Endothelial cell (in vitro differentiated cells): ENCODE data around the gene BSCL2. TPM values are rescaled to one million over a fixed set of nuclear protein-coding genes. Genes with fewer than 3 reads are reported as not detected.
"Not testable (repeated sequence)": the region's sequence is repeated elsewhere in the genome, so short reads cannot be mapped to it uniquely, and the experiment has no call there.

Experiments used
- DNase-seq: peaks from one replicate; pipeline ENCODE4 v3.0.0; 2021; ENCODE audit warnings: low spot score
- H3K27ac Mint-ChIP-seq: one replicate; pipeline ENCODE4 v1.8.0; 2021; ENCODE audit warnings: mixed read lengths, inconsistent platforms; ENCODE audit not compliant: unreplicated experiment
- H3K27me3 Mint-ChIP-seq: one replicate; pipeline ENCODE4 v1.8.0; 2021; ENCODE audit warnings: mild to moderate bottlenecking, moderate library complexity, mixed read lengths, inconsistent platforms; ENCODE audit not compliant: unreplicated experiment
- H3K36me3 Mint-ChIP-seq: one replicate; pipeline ENCODE4 v1.8.0; 2021; ENCODE audit warnings: mild to moderate bottlenecking, low read depth, mixed read lengths, inconsistent platforms; ENCODE audit not compliant: unreplicated experiment
- H3K4me1 Mint-ChIP-seq: one replicate; pipeline ENCODE4 v1.8.0; 2021; ENCODE audit warnings: mild to moderate bottlenecking, mixed read lengths, inconsistent platforms; ENCODE audit not compliant: unreplicated experiment
- H3K4me3 Mint-ChIP-seq: one replicate; pipeline ENCODE4 v1.8.0; 2021; ENCODE audit warnings: mild to moderate bottlenecking, mixed read lengths, inconsistent platforms; ENCODE audit not compliant: unreplicated experiment
- H3K9me3 Mint-ChIP-seq: one replicate; pipeline ENCODE4 v1.8.0; 2021; ENCODE audit warnings: mixed read lengths, inconsistent platforms; ENCODE audit not compliant: unreplicated experiment
- CTCF ChIP-seq: fragments of 200-600 bp; sonication (generic); IDR thresholded peaks from one replicate; pipeline ENCODE4 v1.5.0; 2021; ENCODE audit warnings: antibody characterized with exemption; ENCODE audit not compliant: unreplicated experiment
- total RNA-seq: library from RNA; stranded (reverse); fragmentation: NEBNext Ultra II Directional; extraction: Animal tissue kit (Norgen Biotek cat#: 25700); gene quantifications from one replicate; pipeline ENCODE4 v1.2.1, GENCODE V29; 2021; ENCODE audit not compliant: unreplicated experiment

Gene BSCL2
- total RNA-seq, 1 donor from 2014 or later: 53.6 TPM

- no peak overlapping the region for H3K27ac Mint-ChIP-seq
- peaks cover 7% of the 10 kb centered on the region for H3K4me1 Mint-ChIP-seq
- peaks cover 8% of the 10 kb centered on the region for H3K27me3 Mint-ChIP-seq
- TF ChIP-seq CTCF: no peak
- H3K9me3 Mint-ChIP-seq: no peaks in the 10 kb centered on the region
- no peak overlapping the region for H3K4me3 Mint-ChIP-seq
- DNase-seq: no peak
- peaks cover 4% of the 10 kb centered on the region for H3K36me3 Mint-ChIP-seq
These were observed 45.1 kb upstream of the BSCL2 start for GRCh38 chr11:62752177-62752785.

- DNase-seq, H3K9me3 Mint-ChIP-seq, H3K36me3 Mint-ChIP-seq, H3K27ac Mint-ChIP-seq, H3K4me1 Mint-ChIP-seq, H3K27me3 Mint-ChIP-seq, H3K4me3 Mint-ChIP-seq: not testable (repeated sequence)
These were observed 42.7 kb upstream of the BSCL2 start for GRCh38 chr11:62749931-62750330.

- Mint-ChIP-seq H3K4me3 (no peak overlapping the region), H3K27ac (no peak overlapping the region), H3K36me3 (peaks cover 4% of the 10 kb centered on the region), H3K4me1 (no peaks in the 10 kb centered on the region), H3K9me3 (no peaks in the 10 kb centered on the region), H3K27me3 (no peaks in the 10 kb centered on the region)
- TF ChIP-seq CTCF: no peak
- no peak for DNase-seq
These were observed 40.4 kb upstream of the BSCL2 start for GRCh38 chr11:62747475-62748160.

- no peak for DNase-seq
- Mint-ChIP-seq H3K27me3 (no peaks in the 10 kb centered on the region), H3K4me3 (no peak overlapping the region), H3K4me1 (no peaks in the 10 kb centered on the region), H3K9me3 (no peaks in the 10 kb centered on the region), H3K27ac (no peak overlapping the region), H3K36me3 (peaks cover 23% of the 10 kb centered on the region)
- TF ChIP-seq CTCF: no peak
These were observed 30.0 kb upstream of the BSCL2 start for GRCh38 chr11:62737196-62737595.

GRCh38 chr11:62732830-62733229 is 25.6 kb upstream of the BSCL2 start:
- Mint-ChIP-seq H3K27ac (peak overlapping the region; percentile 50), H3K36me3 (peaks cover 11% of the 10 kb centered on the region), H3K9me3 (no peaks in the 10 kb centered on the region), H3K4me1 (peaks cover 6% of the 10 kb centered on the region), H3K4me3 (peak overlapping the region; percentile 79), H3K27me3 (peaks cover 5% of the 10 kb centered on the region)
- no peak for TF ChIP-seq CTCF
- DNase-seq: no peak

- Mint-ChIP-seq H3K36me3 (peaks cover 17% of the 10 kb centered on the region), H3K4me3 (peak overlapping the region; percentile 59), H3K4me1 (peaks cover 18% of the 10 kb centered on the region), H3K27me3 (peaks cover 20% of the 10 kb centered on the region)
- not testable (repeated sequence) for H3K9me3 Mint-ChIP-seq, DNase-seq, H3K27ac Mint-ChIP-seq
These were observed 22.9 kb upstream of the BSCL2 start for GRCh38 chr11:62730076-62730475.
